Dedifferentiated amniotic fluid mesenchymal stem cell (primary cell): ENCODE results near the gene HPCAL1.

Experiments
- DNase-seq: peaks from one replicate; pipeline ENCODE4 v3.0.0-alpha.2; 2016; ENCODE audit errors: extremely low spot score

The HPCAL1 gene

DNA sequence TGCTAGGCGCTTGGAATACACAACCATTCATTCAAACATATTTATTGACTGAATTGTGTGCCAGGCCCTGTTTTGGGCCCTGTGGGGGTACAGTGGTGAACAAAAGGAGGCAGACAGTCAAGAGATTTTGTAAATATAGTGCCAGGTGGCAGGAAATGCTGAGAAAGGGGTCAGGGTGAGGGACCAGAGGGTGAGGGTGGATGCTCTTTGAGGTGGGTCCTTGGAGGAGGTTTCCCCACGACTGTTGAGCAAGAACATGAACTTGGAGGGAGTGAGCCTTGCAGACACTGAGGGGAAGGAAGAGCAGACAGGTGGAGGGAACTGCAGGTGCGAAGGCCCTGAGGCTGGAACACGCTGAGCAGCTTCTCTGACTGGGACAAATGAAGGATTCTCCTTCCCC, 104.7 kb downstream of the HPCAL1 start:
- no peak for DNase-seq

DNA sequence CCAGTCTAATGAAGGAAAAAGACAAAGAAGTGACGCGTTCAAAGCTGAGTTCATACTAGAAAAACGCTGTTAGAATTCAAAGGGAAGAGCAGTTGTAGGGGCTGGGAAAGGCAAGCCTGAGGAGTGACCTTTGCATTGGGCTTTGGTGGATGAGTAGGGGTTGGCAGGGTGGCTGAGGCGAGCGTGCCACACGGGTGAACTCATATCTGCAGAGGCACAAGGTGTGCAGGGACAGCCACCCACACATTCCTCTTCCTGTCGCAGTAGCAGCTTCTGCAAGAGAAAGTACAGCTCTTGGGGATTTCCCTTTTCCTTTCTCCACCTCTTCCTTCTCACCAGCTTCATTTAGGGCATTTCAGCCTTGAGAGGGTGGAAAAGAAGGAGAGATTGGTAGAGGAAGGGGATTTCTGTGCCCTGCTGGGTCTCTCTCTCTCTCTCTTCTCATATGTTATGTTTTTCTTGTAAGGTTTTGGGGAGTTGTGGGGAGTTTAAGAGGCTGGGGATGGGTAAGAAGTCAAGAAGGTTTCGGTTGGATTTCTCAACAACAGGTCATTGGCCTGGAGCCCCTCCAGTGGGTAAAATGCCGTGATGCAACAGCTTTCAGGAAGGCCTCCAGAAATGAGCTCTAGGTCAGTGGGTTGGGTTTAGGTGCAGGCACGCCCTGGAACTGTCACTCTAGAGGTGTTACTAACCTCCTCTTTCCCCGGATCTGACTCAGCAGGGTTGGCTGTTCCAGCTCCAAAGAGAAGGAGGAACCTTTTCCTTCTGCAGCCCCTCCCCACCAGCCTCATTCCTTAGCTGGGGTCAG, 105.3 kb downstream of the HPCAL1 start:
- DNase-seq = peak; percentile 44

DNA sequence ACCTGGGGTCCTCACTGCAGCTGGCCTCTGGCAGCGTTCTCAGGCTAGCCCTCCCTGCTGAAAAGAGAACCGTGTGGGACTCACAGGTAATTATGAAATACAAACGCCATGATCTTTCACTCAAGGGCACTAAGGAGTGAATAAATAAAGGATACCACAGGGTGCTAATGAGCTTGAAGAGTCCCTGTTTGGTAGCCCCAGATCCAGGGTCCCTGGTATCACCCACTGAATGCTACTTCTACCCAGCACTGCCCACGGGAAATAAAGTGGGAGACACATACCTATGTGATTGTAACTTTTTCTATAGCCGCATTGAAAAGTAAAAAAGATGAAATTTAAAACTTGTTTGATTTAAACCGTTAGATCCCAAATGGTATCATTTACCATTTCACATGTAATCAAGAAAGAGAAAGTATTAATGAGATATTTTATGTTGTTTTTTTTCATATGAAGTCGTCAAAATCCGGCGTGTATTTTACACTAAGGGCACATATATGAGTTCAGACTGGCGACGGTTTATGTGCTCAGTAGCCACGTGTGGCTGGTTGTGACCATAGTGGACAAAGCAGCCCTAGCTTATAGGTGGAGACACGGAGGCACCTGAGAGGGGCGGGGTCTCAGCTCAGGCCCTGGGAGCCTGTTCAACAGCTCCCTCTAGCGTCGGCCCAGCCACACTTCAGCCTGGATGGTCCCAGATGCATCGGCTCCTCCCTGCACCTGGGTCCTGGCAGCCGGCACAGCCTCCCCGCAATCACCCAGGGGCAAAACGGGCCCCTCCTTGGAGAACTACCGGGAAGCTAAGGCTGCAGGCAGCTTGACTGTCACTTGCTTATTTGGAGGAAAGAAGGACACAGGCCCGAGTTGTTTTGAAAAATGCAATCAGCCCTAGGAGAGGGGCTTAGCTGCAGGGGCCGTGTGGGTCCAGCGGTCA, 106.2 kb downstream of the HPCAL1 start:
- DNase-seq = peak; percentile 23

DNA sequence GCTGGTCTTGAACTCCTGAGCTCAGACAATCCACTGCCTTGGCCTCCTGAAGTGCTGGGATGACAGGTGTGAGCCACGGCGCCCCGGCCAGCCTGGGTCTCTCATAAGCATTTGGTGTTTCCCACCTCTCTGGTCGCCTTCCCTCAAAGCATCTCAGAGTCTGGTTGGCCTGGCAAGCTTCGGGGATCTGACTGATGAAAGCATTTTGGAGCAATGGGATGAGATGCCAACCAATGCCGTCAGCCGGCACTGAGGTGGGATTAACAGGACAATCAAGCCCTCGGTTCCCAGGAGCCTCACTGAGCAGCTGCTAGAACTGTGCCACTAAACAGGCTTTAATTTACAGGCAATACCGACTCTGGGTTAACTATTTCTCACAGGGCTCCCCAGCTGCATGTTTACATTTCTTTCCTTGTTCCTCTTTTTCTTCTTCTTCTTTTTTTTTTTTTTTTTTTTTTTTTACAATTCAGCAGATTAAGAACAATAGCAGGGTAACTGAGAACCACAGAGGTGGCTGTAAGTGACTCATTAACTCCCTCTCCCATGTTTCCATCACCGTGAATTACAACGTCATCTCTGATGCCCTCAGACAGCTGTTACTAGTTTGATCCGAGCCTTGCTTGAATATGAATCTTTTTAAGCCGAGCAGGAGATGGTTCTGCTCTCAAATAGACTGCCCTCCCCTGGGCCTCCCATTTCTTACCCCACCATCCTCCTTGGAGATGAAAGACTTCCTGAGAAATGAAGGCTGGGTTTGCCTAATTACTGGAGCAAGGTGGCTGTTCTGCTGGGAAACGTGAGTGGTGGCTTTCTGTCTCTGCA, 107.5 kb downstream of the HPCAL1 start:
- no peak for DNase-seq

DNA sequence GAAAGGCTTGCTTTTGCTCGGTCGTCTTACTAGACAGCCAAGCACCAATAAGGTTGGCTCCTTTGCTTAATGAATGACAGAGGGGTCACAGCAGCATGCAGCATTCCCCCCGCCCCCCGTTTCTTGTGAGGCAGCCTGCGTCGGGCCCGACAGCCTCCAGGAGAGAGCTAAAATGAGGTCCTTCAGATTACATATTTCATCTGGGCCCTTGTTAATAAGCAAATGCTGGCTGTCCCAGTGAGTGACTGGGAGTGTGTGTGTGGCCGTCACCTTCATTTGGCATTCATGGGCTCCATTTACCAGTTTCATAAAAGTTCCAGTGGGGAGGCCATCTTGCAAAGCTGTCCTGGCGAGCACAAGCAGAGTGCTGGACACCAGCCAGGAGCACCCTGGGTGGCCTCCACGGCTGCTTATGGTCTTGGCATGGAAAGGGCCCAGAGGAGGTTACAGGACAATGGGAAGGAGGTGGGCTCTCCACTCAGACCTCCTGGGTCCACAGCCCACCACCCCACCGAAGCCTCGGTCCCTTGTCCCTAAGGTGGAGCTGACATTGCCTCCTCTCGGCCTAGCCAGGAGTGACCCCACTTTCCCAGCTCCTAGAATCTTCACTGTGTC, 108.2 kb downstream of the HPCAL1 start:
- no peak for DNase-seq

DNA sequence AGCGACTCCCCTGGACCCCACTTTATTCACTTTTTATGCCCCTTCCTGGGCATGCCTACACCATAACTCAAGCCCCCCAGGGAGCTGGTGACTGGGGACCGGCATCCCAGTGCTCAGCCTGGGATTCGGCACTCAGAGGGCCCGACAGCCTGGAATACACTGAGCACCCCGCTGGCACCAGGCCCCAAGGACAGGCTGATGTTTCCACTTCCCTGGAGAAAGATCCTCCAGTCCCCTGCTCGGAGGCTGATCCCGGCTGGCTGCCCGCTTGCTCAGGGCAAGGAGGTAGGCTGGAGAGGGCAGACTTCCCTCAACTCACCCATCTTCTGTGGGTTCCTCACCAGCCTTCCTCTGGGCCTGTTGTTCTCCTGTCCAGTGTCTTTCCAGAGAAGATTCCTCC, 108.9 kb downstream of the HPCAL1 start:
- DNase-seq = no peak

DNA sequence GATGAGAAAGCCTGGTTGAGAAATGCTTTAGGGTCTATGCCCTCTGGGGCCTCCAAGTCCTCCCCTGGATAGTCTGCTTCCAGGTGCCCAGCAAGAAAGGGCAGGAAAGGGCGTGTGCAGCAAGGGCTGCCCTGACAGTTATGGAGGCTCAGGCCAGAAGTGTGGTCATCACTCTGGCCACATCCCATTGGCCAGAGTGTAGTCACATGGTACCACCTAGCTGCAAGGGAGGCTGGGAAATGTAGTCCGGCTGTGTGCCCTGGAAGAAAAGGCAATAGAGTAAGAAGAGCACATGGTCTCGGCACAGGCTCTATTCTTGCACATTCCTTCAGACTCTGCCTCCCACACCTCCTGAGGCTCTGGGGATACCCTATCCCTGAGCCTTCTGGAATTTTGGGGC, 109.7 kb downstream of the HPCAL1 start:
- DNase-seq = no peak

DNA sequence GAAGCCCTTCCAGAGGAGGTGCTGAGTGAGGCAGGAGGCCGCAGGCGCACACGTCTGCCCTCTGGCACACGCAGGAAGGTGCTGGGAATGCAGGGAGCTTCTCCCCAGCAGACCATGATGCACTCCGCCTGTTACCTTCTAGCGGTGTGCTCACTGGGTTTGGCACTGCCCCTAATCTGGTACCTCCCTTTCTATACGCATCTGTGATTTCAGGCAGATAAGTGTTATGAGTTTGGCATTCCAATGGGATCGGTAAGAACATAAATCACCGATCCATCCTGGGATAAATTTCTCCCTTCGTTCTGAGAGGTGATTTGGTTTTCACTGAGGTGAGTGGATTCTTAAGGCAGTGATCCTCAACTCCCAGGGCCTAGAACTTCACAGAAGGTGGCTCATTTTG, 110.8 kb downstream of the HPCAL1 start:
- DNase-seq = no peak

DNA sequence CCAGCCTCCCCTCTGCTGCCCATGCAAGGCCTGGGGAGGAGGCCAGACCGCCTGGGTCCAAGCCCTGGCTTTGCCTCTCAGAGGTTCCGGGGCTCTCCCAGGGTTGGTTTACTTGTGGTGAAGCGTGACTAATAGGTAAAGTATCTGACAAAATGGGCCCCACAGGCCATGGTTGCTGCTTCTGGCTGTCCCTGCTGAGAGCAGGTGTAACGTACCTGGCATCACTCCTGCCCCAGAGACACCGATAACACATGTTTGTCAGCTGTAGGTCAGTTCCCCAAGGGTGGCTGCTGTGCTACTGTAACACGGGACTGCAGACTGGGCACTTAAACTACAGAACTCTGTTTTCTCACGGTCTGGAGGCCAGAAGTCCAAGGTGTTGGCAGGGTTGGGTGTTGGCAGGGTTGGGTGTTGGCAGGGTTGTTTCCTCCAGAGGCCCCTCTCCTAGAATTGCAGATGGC, 111.3 kb downstream of the HPCAL1 start:
- DNase-seq = no peak

DNA sequence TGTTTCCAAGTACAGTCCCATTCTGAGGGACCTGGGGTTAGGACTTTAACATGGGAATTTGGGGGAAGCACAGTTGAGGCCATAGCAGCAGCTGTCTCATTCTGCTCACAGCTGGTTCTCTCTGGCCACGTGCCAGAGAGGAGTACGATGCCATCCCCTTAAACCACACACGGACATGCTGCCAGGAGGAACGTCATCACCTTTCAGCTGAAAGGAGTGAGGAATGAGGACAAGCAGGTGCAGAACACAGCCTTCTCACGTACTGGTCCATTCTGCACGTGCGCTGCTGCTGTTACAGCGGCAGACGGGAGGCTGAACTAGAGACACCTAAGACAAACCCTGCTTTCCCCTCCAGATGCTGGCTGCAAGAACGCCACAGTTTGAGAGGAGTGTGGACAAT, 111.9 kb downstream of the HPCAL1 start:
- no peak for DNase-seq

DNA sequence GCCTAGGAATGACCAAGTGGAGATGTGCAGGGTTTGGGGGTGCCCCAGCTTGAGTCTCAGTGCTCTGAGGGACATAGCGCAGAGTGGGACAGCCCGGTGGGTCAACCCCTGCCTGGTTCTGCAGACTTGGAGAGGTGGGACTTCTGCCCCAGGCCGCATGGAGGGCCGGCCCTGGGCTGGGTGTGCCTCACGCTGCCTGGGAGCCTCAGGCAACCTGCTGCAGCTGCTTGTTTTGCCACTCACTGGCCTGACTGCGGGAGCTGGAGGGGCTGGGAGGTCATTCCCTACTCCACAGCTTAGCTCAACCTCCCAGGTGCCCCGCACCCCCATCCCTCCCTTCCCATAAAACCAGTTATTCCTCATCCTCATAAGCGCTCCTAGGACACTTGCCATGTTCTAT, 112.3 kb downstream of the HPCAL1 start:
- DNase-seq = no peak

DNA sequence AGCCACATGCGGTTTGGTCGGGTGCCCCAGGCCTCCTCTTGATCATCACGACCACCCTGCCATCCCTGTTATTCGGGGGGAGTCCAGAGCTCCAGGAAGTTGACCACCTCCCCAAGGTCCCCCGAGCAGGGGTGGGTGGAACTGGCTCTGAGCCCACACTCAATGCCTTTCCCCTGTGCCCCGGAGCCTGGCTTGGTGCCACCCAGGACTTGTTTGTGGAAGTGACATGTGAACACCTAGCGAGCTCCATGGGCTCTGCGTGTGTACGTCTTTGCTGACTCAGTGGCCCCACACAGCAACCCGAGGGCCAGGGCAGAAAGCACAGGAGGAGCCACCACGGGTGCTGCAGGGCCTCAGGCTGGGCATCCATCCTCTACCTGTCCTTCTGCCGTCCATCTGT, 112.9 kb downstream of the HPCAL1 start:
- no peak for DNase-seq

DNA sequence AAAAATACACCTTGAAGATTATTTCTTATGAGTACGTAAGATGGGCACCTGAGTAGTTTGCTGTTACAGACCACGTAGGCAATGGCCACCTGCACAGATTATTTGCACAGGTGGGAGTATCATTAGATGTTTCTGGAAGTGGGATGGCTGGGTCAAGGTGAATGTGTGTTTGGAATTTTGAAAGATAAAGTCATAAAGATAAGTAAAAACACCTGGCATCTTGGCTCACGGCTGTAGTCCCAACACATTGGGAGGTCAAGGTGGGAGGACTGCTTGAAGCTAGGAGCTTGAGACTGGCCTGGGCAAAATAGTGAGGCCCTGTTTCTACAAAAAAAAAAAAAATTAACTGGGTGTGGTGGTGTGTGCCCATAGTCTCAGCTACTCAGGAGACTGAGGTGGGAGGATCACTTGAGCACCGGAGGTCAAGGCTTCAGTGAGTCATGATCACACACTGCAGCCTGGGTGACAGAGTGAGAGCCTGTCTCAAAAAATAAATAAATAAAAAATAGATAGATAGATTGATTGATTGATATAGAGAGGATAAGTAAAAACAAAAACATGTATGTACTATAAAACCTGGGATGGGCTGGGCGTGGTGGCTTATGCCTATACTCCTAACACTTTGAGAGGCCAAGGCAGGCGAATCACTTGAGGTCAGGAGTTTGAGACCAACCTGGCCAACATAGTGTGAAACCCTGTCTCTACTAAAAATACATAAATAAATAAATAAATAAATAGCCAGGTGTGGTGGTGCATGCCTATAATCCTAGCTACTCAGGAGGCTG, 115.0 kb downstream of the HPCAL1 start:
- DNase-seq = no peak

DNA sequence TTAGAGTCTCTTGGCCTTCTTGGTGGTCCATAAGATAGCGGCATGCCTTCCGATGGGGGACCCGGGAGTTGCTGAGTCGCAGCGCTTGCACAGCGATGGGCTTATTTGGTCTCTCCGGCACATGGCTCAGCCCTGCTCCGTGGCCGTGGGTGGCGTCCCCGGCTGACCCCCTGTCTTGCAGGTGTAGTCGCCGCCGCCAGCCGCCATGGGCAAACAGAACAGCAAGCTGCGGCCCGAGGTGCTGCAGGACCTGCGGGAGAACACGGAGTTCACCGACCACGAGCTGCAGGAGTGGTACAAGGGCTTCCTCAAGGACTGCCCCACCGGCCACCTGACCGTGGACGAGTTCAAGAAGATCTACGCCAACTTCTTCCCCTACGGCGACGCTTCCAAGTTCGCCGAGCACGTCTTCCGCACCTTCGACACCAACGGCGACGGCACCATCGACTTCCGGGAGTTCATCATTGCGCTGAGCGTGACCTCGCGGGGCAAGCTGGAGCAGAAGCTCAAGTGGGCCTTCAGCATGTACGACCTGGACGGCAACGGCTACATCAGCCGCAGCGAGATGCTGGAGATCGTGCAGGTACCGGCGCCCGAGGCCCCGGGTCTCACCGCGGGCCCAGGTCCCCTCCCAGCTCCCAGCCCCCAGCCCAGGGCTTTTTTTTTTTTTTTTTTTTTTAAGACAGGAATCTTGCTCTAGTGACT, 117.0 kb downstream of the HPCAL1 start:
- no peak for DNase-seq

DNA sequence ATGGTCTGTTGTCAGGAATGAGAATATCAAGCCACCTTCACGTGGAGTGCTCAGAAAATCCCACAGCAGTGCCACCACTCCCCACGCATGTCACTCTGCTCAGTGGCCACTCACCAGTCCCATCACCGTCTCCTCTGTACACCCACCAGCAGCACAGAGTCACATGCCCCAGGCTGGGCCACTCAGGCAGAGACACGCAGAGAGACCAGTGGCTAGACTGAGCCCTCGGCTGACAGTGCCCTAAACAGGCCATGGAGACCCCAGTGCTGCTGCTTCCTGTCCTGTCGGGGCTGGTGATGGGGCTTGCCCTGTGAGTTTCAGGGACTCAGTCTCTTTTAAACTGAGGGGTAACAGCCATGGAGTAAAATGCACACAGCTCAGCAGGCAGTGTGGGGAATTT, 119.5 kb downstream of the HPCAL1 start:
- DNase-seq = no peak

DNA sequence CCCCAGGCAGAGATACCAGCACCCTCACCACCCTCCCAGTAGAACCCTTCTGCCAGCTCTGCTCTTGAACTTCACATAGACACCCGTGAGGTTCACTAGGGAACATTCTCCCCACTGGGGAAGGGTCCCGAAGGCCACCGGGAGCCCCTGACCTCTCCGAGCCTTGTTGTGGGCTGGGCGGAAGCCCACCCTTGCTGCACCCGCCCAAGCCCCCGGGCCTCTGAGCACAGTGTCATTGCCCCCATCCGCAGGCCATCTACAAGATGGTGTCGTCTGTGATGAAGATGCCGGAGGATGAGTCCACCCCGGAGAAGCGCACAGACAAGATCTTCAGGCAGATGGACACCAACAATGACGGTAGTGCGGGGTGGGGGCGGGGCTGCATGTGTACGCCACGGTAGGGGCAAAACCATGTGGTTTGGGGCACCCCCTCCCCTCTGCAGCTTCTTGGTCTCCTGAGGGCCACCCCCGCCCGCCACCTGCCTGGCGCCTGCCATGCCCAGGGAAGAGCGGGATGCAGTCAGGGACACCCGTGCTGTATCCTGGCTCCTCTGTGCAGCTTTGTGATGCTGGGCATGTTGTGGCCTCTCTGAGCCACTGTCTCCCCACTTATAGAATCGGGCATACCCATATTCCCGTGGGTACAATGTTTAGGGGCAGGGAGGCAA, 120.2 kb downstream of the HPCAL1 start:
- no peak for DNase-seq

DNA sequence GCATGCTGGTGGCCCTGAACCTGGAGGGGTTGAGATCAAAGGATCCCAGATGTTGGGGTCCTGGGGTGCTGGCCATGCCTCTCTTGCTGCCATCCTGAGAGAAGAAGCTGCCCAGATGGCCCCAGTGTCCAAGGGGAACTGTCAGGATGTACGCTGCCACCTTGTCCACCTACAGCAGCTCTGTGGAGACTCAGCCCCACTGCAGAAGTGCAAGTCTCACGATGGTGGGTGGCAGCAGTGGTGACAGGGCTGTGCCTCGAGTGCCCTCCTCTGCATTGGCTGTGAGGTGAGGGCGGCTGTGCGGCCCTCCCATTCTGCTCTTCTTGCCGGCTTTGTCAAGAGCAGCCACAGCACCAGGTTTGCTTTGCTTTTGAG, 120.7 kb downstream of the HPCAL1 start:
- DNase-seq = no peak

DNA sequence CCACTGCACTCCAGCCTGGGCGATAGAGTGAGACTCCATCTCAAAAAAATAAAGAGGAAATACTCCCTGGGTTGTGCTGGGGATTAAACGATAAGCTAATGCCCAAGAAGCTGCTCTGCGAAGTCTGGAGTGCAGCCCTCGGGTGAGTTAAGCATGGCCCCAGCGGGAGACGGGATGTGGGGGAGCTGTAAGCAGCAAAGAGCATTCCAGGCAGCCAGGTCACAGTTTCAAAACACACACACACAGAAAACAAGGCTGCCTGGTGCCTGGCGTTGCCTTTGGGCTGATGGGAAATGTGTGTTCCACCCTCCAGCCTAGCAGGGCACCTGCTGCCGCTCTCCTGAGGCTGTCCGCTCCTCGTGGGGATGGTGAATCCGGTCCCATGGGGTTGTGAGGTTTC, 121.3 kb downstream of the HPCAL1 start:
- DNase-seq = no peak

DNA sequence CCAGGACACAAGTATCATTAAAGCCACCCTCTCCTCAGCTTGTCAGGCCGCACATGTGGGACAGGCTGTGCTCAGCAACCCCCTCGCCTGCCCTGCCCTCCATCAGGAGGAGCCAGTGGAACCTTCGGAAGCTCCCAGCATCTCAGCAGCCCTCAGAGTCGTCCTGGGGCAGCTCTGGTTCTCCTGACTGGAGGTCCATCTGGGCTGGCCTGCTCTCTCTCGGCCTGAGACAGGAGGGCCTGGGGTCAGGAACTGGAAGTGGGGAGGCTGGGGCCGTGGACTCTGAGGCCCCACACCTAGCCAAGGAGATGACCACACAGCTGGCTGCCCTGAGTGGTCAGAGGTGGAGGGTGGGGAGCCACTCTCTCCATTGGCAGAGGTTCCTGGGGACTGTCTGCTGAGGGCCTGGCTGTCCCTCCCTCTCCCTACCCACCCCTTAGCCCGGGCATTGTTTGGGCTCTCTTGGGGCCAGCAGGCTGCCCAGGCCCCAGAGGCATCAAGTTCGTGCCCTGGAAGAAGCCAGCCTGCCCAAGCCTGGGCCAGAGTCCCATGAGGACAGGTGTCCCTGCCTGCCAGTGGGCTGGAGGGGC, 122.3 kb downstream of the HPCAL1 start:
- no peak for DNase-seq
